Colon (tissue), 2 donors: ENCODE data around the gene PUDP.
"Not testable (repeated sequence)": the region's sequence is repeated elsewhere in the genome, so short reads cannot be mapped to it uniquely, and the experiment has no call there.

ENCODE experiments used
- FAIRE-seq: peaks from 2 replicates; lab custom pipeline; 2012; peaks lifted over from hg19 to GRCh38; lab: Jason Lieb, UNC
- donor health status: control.
- donor health status: control.

Gene PUDP

DNA sequence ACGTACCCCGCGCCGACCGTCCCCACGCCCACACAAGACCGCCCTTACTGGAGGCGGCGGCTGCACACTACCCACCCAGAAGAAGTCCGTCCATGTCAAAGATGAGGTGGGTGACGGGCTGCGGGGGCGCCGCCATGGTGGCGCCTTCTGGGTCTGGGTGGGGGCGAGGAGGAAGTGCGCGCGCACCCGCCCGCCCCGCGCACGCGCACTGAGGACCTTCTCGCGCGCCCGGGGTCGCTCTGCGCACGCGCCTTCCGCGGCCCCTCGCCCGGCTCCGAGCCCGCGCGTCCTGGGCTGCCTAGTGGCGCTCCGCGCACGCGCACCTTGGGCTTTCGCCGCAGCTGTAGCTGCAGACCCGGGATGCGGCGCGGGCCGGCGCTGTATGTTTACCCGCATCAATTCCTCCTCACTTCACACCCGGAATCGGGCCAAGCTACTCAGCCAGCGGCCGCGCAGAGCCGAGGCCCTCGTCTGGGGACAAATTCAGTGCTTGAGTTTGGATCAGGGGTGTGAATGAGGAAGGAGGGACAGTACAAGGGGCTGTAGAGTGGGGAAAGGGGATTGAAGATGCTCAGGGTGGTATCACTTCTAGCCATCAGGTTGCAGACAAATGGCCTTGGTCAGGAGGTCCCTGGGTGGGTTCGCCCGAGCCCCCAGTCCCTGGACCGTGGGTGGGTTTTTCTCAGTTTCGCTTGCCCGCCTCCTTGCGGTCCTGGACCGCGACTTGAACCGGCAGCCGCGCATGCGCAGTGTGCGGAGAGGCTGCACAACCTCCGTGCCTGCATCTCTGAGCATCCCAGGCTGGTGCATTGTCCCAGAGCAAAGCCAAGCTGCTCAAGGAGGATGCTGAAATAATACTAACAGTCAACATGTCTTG, at the start of gene PUDP:
PUDP (minus strand) TSS at position 176 of the 877 bp plus-strand sequence; CDS start at position 136, 40 bp downstream.
- FAIRE-seq = no peak

DNA sequence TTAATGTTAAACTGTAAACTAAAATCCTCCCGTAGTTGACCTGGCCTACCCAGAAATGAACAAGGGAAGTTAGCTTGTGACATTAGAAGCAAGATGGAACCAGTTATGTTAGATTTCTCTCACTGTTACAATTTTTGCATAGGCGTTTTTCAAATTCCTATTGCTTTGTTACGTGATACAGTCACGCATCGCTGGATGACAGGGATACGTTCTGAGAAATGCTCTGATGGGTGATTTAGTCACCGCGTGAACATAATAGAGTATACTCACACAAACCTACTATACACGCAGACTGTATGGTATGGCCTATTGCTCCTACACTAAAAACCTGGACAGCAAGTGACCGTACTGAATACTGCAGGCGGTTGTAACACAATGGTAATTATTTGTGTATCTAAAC, 46.7 kb upstream of the PUDP start:
- no peak for FAIRE-seq

DNA sequence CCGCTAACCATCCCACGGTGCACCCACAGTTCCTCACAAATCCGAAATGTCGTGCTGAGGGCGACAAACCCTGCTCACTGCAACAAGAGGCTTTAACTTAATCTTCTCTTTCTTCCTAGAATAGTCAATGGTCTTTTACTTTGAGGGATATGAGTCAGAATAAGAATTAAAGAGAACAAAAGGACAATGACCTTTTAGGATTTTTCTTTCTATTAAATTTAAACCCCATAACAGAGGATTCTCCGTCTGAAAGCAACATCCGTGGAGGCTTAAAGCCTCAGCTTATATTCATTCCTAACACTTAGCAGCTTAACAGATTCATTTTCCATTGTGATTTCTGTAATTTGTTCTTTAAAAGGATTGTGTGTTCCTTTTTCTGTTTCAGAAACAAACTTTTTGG, 44.9 kb upstream of the PUDP start:
- no peak for FAIRE-seq

DNA sequence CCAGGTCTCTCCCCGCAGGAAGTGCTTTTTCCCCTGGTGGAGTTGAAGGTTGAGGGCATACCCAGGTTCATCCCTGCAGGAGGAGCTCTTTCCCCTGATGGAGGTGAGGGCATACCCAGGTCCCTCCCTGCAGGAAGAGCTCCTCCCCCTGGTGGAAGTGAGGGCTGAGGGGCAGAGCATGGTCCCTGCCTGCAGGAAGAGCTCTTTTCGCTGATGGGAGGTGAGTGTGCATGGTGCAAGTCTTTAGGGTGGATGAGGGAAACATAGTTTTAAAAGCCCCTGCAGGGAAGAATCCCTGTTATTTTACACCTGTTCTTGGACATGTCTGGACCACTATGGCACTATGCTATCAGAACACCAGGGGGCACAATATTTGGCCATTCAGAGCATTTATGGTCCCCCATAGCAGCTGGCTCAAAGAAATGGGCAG, 43.7 kb upstream of the PUDP start:
- no peak for FAIRE-seq

DNA sequence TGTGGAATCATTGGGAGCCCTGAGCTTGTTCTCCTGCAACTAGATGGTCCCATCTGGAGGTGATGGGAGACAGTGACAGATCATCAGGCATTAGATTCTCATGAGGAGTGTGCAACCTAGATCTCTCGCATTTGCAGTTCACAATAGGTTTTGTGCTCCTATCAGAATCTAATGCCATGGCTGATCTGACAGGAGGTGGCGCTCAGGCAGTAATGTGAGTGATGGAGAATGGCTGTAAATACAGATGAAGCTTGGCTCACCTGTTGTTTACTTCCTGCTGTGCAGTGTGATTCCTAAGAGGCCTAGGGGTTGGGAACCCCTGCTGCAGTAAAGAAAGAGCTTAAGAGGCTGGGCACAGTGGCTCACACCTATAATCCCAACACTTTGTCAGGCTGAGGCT, 42.2 kb upstream of the PUDP start:
- no peak for FAIRE-seq

DNA sequence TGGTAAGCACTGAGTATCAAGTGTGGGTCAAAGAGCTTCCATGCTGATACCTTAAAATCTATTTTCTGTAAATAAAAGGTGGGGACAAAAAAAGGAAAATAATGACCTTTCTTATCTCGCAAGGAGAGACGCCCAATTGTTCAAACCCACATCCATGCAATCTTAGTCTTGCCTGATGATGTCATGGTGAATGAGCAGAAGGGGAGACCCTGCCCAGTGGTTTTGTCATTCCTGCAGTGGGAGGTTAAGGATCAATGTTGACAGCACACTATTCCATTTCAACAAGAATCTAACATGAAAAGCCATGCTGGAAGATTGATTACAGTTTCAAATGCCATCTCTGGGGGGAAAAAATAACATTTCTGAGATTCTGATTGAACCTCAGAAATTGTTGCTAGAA, 40.7 kb upstream of the PUDP start:
- FAIRE-seq = no peak

DNA sequence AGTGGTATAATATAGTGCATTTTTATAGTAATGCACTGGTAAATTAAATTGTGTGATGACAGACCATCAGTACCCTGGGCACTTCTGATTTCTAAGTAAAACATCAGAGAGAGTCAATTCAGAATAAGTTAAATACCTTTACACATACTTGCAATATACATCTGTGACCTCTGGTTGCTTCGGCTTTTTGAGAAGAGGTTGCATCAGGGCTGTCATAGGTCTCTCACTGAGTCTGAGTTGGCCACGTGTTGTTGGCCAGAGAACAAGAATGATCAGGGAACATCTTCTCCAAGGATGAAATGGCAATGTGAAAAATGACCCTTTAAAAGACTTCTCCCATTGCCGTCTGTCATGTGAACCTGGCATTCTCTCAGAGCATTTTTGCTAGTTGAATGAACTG, 36.9 kb upstream of the PUDP start:
- FAIRE-seq = no peak

DNA sequence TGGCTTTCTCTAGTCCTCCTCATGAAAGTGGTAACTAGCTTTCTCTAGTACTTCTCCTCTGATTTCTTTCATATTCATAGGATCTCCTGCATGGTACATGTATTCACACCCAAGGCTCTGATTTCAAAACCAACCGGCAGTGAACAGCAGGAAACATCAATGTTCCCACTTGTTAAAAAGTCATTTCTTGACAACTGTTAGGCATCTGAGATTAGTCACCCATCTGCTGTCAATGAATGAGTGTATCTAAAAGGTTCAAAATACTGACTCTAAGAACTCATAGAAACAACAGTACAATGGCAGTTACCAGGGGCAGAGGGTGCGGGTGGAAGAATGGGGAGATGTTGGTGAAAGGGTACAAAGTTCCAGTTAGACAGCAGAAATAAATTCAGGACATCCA, 31.5 kb upstream of the PUDP start:
- no peak for FAIRE-seq

DNA sequence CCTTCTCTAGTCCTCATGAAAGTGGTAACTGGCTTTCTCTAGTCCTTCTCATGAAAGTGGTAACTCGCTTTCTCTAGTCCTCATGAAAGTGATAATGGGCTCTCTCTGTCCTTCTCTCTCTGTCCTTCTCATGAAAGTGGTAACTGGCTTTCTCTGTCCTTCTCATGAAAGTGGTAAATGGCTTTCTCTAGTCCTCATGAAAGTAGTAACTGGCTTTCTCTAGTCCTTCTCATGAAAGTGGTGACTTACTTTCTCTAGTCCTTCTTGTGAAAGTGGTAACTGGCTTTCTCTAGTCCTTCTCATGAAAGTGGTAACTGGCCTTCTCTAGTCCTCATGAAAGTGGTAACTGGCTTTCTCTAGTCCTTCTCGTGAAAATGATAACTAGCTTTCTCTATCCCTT, 30.9 kb upstream of the PUDP start:
- not testable (repeated sequence) for FAIRE-seq

DNA sequence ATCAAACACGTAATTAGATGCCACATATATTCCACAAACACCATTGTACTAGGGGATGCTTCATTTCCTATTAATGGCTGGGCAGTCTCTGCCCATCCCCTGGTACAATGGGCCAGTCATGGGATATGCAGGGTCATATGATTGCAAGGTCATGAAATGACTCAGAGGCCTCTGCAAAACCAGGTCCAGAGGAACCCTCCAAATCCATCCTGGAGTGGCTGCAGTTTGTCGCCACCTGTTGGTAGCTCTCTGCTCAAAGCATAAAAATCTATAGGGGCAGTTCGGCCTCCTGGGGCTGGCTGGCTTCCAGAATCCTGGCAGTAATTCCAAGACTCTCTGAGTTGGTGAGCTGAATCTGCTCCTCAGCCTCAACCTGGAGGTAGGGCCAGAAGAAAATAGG, 22.9 kb upstream of the PUDP start:
- FAIRE-seq = no peak

DNA sequence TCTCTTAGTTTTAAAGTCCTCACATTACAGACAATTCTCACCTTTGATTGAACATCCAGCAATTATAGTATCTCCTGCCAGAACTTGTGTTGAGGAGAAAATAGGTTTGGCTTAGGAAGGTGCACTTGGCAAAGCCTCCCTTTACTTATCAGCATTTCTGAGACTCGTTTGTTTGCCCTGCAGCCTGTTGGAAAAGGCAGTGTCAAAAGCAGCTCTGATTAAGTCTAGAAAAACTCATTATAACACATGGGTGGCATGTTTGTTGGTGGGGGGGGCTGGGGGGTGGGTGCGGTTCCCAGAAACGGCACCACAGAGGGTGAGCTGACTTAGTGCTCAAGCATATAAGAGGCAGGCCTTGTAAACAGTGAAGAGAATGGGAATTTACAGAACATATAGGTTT, 21.7 kb upstream of the PUDP start:
- FAIRE-seq = no peak

DNA sequence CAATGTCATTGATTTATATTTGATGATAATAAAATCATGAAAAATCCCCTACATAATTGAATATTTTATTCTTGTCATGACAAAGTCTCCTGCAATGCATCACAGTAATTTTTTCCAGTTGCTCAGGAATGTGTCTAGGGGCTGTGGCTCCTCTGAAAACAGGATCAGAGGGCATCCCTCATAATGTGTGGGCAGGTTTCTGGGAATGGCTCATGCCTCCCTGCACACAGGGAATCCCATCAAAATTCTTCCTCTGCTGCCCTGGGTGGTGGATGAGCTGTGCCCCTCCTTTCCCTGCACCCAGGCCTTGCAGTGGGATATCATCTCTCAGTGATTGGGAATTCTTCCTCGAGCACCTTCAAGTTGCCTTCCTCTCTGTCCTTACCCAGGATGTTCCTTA, 20.4 kb upstream of the PUDP start:
- no peak for FAIRE-seq

DNA sequence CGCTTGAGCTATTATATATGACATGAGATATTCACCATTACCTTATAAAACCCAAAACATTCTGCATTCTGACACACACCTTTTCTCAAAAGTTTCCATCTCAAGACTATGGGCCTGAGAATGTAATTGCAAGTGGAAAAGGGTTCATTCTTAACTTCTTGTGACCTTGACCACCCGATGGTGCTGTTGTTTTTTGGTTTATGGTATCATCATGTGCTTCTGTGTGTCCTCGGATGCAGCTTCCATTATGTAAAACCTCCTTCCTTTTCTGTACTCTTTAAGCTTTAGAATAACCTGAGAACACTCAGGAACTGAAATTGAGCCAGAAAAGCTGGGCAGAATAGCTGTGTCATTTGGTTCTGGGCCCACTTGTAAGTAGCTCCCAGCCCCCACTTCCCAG, 16.2 kb upstream of the PUDP start:
- FAIRE-seq = no peak

DNA sequence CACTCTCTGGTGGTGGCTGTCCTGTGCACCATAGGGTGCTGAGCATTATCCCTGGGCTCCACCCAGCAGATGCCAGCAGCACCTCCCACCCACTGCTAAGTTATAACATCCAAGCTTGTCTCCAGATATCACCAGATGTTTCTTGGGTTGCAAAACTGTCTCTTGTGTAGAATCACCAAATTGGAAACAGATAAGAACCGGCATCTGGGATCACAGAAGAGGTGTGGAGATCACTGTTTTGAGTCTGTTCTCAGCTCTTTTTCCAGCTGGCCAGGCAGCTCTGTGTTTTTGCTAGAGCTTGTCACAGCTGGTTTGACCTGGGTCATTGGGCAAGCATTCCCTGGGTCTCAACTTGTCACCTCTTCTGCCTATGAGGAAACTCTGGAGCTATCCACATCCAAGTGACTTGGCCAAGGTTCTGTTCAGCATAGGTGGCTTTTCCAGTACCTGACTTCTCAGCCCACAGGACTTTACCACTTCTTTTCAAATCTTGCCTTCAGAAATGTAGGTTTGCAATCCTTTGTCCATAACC, 15.3 kb upstream of the PUDP start:
- FAIRE-seq = no peak

DNA sequence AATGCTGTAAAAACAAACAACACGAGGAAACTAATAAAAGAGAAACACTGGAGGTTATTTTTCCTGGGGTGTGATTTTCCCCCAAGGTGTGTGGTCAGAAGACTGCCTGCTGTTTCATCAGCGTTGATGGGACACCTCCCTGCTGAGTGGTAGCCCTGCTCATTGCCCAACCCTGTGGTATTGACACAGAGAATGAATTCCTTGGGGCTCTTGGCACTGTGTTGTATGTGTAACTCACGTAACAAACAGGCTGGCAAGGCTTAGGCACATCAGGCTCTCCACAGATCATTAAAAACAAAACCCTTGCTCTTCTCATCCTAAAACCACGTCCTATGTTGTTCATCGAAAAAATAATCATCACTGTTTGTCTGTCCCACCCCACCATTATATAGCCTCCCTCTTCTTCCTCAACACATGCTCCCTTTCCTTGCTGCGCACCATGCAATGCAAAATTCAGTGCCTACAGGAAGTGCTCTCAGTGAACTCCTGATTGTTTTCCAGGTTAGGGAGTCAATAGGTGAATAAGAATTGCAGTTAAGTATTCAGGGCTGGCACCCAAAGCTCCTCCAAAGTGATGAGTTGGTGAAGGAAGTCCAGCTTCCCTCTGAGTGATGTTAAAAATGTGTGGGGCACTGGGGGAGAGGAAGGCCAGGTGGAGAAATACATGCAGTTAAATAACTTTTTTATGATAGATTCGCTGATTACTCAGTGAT, 11.4 kb upstream of the PUDP start:
- FAIRE-seq = no peak

DNA sequence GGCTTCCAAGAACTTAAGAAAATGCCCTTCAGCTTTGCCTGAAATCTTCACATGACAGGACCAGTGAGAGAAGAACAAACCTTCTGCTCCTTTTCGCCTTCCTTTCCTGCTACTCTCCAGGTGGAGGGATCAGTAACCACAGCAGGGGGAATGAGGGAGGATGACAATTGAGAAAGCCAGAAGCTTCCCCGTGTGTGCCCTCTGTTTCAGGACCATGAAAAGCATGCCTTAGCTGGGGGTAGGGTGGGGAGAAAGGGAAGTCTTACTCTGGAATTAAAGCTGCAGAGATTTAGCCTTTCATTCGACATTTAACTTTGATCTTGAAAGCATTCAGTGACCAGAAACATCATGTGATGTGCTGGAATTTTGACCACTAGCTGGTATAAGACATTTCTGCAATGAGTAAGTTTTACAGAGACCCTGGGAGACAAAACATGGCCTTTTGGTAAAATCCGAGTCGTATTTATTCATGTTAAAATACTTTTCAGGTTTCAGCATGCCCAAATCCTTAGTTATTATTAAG, 10.6 kb upstream of the PUDP start:
- no peak for FAIRE-seq

DNA sequence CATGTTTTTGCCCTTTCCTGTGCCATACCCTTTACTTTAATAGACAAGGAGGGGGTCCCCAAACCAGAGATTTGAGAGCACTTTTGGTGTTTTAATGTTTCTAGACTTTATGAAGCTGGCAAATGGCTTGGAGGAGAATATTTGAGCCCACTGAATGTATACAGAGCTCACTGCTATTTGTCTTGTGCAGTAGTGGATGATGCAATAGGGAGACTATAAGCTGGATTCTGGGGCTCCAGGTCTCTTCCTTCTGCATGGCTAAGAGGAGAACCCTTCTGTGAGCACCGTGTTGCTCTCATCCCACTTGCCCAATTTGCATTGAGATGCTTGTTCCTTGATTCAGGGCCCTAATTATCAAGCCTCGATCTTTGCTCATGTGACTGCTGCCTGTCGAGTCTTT, 8.9 kb upstream of the PUDP start:
- no peak for FAIRE-seq

DNA sequence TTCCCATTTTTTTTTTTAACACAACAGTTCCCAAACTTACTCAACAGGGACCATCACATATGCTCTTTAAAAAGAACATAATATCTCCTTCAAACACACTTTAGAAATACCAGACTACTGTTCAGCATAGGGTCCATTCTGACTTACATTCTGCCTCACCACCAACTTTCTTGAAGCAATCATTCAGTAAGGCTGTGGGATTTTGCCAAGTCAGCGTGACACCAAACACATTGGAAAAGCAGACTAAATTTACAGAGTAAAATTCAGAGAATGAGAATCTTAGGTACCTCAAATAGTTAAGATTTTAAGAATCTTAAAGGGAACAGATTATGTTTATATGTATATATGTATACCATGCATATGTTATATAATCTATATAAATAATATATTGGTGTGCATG, 7.2 kb upstream of the PUDP start:
- peak; percentile 95 for FAIRE-seq

DNA sequence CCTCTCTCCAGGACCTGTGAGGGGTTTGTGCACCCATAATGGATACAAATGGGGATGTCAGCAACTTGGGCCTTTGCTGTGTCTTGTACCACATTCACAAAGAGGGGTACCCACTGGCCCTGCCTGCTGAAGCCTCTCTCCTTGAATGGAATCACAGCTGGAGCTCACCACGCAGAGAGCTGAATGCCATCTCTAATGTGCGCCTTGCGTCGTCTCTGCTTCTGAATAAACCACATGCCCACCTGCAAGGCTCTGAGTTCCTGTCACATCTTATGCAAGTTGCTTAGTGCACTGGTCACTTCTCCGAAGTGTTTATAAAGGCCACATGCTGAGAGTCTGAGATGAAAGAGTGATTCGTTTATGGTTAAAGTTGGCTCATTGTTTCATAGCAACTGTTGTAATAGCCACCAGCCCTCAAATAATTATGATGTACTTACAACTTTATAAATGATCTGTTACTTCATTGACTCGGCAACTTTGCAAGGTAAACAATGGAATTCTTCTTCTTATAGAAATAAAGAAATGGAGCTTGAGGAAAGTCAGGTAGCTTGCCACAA, 6.2 kb upstream of the PUDP start:
- no peak for FAIRE-seq

DNA sequence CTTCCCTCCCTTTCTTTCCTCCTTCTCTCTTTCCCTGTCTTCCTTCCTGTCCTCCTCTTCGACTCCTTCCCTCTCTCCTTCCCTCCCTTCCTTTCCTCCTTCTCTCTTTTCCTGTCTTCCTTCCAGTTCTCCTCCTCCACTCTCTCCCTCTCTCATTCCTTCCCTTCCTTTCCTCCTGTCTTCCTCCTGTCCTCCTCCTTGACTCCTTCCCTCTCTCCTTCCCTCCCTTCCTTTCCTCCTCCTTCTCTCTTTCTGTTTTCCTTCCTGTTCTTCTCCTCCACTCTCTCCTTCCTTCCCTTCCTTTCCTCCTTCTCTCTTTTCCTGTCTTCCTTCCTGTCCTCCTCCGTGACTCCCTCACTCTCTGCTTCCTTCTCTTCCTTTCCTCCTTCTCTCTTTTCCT, 5.3 kb upstream of the PUDP start:
- no peak for FAIRE-seq

DNA sequence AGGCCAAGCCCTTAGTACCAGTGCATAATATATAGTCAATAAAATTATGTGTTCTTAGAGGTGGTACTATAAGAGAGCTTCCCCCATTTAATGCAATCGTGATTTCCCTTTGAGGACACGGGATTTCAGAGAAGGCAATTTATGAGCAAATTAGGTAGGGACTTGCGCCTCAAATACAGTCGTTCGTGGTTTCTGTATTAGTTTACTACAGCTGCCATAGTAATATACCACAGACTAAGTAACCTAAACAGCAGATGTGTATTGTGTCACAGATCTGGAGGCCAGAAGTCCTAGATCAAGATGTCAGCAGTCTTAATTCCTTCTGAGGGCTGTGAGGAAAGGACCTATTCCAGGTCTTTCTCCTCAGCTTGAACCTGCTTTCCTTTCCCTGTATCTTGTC, 1.5 kb upstream of the PUDP start:
- no peak for FAIRE-seq

DNA sequence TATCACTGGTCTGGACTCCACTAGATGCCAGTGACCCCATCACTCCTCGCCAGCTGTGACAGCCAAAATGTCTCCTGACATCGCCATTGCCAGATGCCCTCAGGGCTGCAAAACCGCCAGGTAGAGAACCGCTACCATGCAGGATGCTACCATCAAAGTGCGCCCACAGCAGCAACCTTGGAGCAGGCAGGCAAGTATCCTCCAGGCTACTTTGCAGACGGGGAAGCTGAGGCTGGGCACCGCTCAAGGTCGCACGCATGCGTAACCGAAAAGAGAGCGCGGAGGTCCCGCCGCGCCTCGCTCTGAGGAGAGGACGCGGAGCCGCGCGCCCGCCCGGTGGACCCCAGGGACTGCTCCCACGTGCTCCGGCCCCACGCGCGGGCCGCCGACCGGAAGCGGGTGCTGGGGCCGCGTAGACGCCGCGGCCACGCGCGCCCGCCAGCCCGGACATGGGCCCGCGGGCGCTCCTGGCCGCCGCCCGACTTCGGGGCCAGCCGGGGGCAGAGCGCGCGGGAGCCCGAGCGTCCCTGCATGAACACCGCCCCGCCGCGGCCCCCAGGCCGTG, 458 bp downstream of the PUDP start, which contains the start of gene STS:
STS (plus strand) TSS at position 300 of the 565 bp plus-strand sequence. CDS start 105,488 bp downstream, outside the sequence.
- no peak for FAIRE-seq
